A673 (cell line): ENCODE measurements around the gene FSTL4. TPM values are rescaled to one million over a fixed set of nuclear protein-coding genes. Genes with fewer than 3 reads are reported as not detected.

Source experiments
- BruUV-seq: library from RNA; stranded (reverse); fragments of 400-500 nt; replicated peaks from 2 replicates; lab custom pipeline; 2021; lab: Mats Ljungman, UMichigan
- CTCF ChIA-PET: fragments of 300-600 bp; sonication (Branson Sonifier 250); formaldehyde crosslinking; loops from one replicate; lab custom pipeline; 2022; ENCODE audit warnings: antibody characterized with exemption; lab: Charles Lee
- POLR2A ChIA-PET: fragments of 300-600 bp; sonication (Branson Sonifier 250); formaldehyde crosslinking; loops from one replicate; lab custom pipeline; 2022; ENCODE audit warnings: antibody characterized with exemption; ENCODE audit not compliant: low non-redundant PET; lab: Charles Lee
- DNase-seq: peaks from one replicate; pipeline ENCODE4 v3.0.0-alpha.2; 2015; ENCODE audit warnings: low spot score
- H3K27ac ChIP-seq: fragments of 200-600 bp; sonication (generic); 2 replicates; pipeline ENCODE4 v1.5.1; 2016; ENCODE audit warnings: mixed run types, low read depth, mild to moderate bottlenecking, mixed read lengths, antibody characterized with exemption, low read length; ENCODE audit not compliant: poor library complexity, severe bottlenecking
- H3K27me3 ChIP-seq: fragments of 200-600 bp; sonication (generic); replicated peaks from 2 replicates; pipeline ENCODE4 v1.6.1; 2017; ENCODE audit warnings: mixed run types, low read depth, mild to moderate bottlenecking, mixed read lengths, antibody characterized with exemption, low read length; ENCODE audit not compliant: insufficient read depth, poor library complexity
- H3K36me3 ChIP-seq: fragments of 200-600 bp; sonication (generic); 2 replicates; pipeline ENCODE4 v1.6.1; 2016; ENCODE audit warnings: mixed run types, mild to moderate bottlenecking, mixed read lengths, antibody characterized with exemption, low read length; ENCODE audit not compliant: insufficient read depth, poor library complexity, severe bottlenecking
- H3K4me1 ChIP-seq: fragments of 200-600 bp; sonication (generic); 2 replicates; pipeline ENCODE4 v1.6.1; 2017; ENCODE audit warnings: mixed run types, mild to moderate bottlenecking, mixed read lengths, antibody characterized with exemption, low read length; ENCODE audit not compliant: insufficient read depth, poor library complexity, severe bottlenecking
- H3K4me3 ChIP-seq: fragments of 200-600 bp; sonication (generic); 2 replicates; pipeline ENCODE4 v1.5.1; 2016; ENCODE audit warnings: low read depth, mixed run types, mild to moderate bottlenecking, mixed read lengths, low read length; ENCODE audit not compliant: poor library complexity, severe bottlenecking
- H3K9me3 ChIP-seq: fragments of 200-600 bp; sonication (generic); 2 replicates; pipeline ENCODE4 v1.6.1; 2016; ENCODE audit warnings: mixed run types, low read depth, mild to moderate bottlenecking, mixed read lengths, antibody characterized with exemption, low read length; ENCODE audit not compliant: poor library complexity, severe bottlenecking
- CTCF ChIP-seq: fragments of 300-800, 200-600 bp; sonication (generic); conservative IDR thresholded peaks from 2 replicates; pipeline ENCODE4 v1.5.1; 2017; ENCODE audit warnings: low read depth, mild to moderate bottlenecking, antibody characterized with exemption, low read length, moderate library complexity, mixed read lengths
- EZH2 ChIP-seq: fragments of 200-600 bp; sonication (generic); IDR thresholded peaks from 2 replicates; pipeline ENCODE4 v1.6.1; 2017; ENCODE audit warnings: borderline replicate concordance, low read depth, mild to moderate bottlenecking, mixed read lengths, antibody characterized with exemption, low read length; ENCODE audit not compliant: poor library complexity, severe bottlenecking
- intact Hi-C: fragments of 100-400 bp; cut with micrococcal nuclease; formaldehyde crosslinking; loops from one replicate; pipeline ENCODE4 v1.10.0; 2022; ENCODE audit not compliant: unreplicated experiment
- total RNA-seq: library from RNA; stranded (reverse); gene quantifications from 2 replicates; pipeline ENCODE4 v1.2.3, GENCODE V29; 2021

FSTL4 gene
- total RNA-seq, 1 experiment from 2014 or later, result 0.86 TPM

- Histone ChIP-seq H3K4me3 (no peak overlapping the region), H3K9me3 (no peaks in the 10 kb centered on the region), H3K27me3 (no peaks in the 10 kb centered on the region), H3K27ac (no peak overlapping the region), H3K4me1 (no peaks in the 10 kb centered on the region), H3K36me3 (no peaks in the 10 kb centered on the region)
- intact Hi-C loops, result no loop called here
- DNase-seq, result no peak
- TF ChIP-seq EZH2 (no peak), CTCF (no peak)
- BruUV-seq, result no TSS peak
- CTCF ChIA-PET, result no interaction called here
- POLR2A ChIA-PET, result no interaction called here
These were observed 172.5 kb downstream of the FSTL4 start for GRCh38 chr5:133439859-133440258.

GRCh38 chr5:133438487-133438886 lies 173.9 kb downstream of the FSTL4 start:
- Histone ChIP-seq H3K27ac (no peak overlapping the region), H3K4me3 (no peak overlapping the region), H3K36me3 (no peaks in the 10 kb centered on the region), H3K27me3 (no peaks in the 10 kb centered on the region), H3K4me1 (no peaks in the 10 kb centered on the region), H3K9me3 (no peaks in the 10 kb centered on the region)
- ChIA-PET CTCF (interaction anchor here (0.5 kb wide), 1 partner anchor 558 kb away, joined by 3 read pairs; no protein-coding TSS in a partner anchor), POLR2A (no interaction called here)
- DNase-seq, result no peak
- intact Hi-C loops, result no loop called here
- no TSS peak for BruUV-seq
- TF ChIP-seq EZH2 (no peak), CTCF (no peak)

GRCh38 chr5:133434336-133434735 lies 178.0 kb downstream of the FSTL4 start:
- H3K4me3 ChIP-seq, result no peak overlapping the region
- H3K9me3 ChIP-seq, result no peaks in the 10 kb centered on the region
- no peaks in the 10 kb centered on the region for H3K4me1 ChIP-seq
- no peak for TF ChIP-seq EZH2
- no peak for TF ChIP-seq CTCF
- no TSS peak for BruUV-seq
- ChIA-PET POLR2A (no interaction called here), CTCF (no interaction called here)
- no peak overlapping the region for H3K27ac ChIP-seq
- no peak for DNase-seq
- intact Hi-C loops, result no loop called here
- H3K27me3 ChIP-seq, result no peaks in the 10 kb centered on the region
- no peaks in the 10 kb centered on the region for H3K36me3 ChIP-seq
